ENCODE results near the gene SLCO4C1. TPM values are rescaled to one million over a fixed set of nuclear protein-coding genes. Genes with fewer than 3 reads are reported as not detected.
"Not testable (repeated sequence)": the region's sequence is repeated elsewhere in the genome, so short reads cannot be mapped to it uniquely, and the experiment has no call there.

The SLCO4C1 gene, protein sequence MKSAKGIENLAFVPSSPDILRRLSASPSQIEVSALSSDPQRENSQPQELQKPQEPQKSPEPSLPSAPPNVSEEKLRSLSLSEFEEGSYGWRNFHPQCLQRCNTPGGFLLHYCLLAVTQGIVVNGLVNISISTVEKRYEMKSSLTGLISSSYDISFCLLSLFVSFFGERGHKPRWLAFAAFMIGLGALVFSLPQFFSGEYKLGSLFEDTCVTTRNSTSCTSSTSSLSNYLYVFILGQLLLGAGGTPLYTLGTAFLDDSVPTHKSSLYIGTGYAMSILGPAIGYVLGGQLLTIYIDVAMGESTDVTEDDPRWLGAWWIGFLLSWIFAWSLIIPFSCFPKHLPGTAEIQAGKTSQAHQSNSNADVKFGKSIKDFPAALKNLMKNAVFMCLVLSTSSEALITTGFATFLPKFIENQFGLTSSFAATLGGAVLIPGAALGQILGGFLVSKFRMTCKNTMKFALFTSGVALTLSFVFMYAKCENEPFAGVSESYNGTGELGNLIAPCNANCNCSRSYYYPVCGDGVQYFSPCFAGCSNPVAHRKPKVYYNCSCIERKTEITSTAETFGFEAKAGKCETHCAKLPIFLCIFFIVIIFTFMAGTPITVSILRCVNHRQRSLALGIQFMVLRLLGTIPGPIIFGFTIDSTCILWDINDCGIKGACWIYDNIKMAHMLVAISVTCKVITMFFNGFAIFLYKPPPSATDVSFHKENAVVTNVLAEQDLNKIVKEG
- total RNA-seq, result 1 to 10 TPM; 3.6 TPM

DNA sequence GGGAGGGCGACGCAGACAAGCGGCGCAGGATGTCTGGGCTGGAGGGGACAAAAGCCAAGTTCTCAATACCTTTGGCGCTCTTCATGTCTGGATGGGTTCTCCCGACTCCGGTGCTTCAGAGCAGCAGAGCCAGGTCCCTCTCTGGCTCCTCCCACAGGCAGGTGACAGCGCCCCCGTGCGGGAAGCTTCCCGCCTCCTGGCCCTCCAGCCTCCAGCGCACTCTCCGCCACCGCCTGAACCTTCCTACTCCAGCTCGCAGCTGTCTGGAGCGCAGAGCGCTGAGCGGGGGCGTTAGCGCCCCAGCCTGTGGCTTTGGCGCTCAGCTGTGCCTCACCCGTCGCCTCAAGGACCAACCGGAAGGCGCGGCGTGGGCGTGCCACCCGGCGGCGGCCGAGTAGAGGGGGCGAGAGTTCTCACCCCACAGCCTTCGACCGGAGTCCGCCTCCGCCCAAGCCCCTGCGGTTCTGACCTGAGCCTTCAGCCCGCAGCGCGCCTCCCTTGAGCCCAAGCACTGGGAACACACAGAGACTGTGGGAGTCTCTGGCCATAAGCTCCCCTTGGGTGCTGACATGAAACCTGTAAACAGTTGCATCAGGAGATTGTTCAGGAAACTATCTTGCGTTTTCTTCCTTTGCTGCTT is at the start of gene SLCO4C1:
Gene SLCO4C1 (minus strand): TSS at position 107 of the 640 bp plus-strand sequence. CDS start 22 bp downstream, at position 85.
- H3K27me3 Mint-ChIP-seq, result peaks cover 9% of the 10 kb centered on the region
- POLR2A ChIA-PET, result interaction anchor here (1.2 kb wide), 1 partner anchor 823 kb away, joined by 3 read pairs; no protein-coding TSS in a partner anchor
- H3K4me1 Mint-ChIP-seq, result peaks cover 22% of the 10 kb centered on the region
- no peaks in the 10 kb centered on the region for H3K9me3 Mint-ChIP-seq
- CTCF ChIA-PET, result interaction anchor here (0.7 to 2.4 kb wide), 7 partner anchors 10 to 66 kb away, joined by 3 to 14 read pairs (median 3); no protein-coding TSS in a partner anchor
- peak within 1 kb of the TSS; percentile 83 for H3K4me3 Mint-ChIP-seq
- peak within 1 kb of the TSS; percentile 59 for H3K27ac Mint-ChIP-seq
- peaks cover 2% of the 10 kb centered on the region for H3K36me3 Mint-ChIP-seq (ENCODE audit: low read depth)
- peak; percentile 84 for DNase-seq

DNA sequence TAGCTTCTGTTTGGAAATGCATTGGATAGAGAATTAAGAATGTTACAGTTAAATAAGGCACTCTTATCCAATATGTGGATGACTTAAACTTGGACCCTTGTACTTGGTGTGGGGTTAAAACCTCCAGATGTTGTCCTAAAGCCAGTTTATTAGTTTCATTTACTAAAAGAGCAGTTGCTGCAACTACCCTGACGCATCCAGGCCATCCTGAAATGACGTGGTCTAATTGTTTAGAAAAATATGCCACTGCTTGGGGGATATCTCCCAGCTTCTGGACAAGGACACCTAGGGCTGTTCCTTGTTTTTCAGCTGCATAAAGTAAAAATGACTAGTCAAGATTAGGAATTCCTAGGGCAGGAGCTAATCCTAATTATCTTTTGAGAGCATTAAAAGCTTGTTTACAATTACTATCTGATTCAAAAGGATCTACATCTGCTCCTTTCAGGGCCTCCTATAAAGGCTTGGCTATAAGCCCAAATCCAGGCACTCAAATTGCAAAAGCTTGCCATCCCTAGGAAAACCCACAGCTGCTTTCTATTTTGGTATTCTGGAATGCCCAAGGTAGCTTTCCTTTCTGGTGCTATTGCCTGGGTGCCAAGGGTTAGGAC is 45.7 kb upstream of the SLCO4C1 start:
- Mint-ChIP-seq H3K27ac (no peak overlapping the region), H3K36me3 (ENCODE audit: low read depth) (no peaks in the 10 kb centered on the region)
- CTCF ChIA-PET, result no interaction called here

GRCh38 chr5:102324714-102325113 is 28.6 kb upstream of the SLCO4C1 start:
- no peaks in the 10 kb centered on the region for H3K27me3 Mint-ChIP-seq
- no peak overlapping the region for H3K4me3 Mint-ChIP-seq

More for the DNA sequence above, 45.7 kb upstream of the SLCO4C1 start:
- H3K4me3 Mint-ChIP-seq, result no peak overlapping the region
- POLR2A ChIA-PET, result no interaction called here
- DNase-seq, result no peak
- H3K27me3 Mint-ChIP-seq, result no peaks in the 10 kb centered on the region
- no peaks in the 10 kb centered on the region for H3K4me1 Mint-ChIP-seq
- no peaks in the 10 kb centered on the region for H3K9me3 Mint-ChIP-seq

DNA sequence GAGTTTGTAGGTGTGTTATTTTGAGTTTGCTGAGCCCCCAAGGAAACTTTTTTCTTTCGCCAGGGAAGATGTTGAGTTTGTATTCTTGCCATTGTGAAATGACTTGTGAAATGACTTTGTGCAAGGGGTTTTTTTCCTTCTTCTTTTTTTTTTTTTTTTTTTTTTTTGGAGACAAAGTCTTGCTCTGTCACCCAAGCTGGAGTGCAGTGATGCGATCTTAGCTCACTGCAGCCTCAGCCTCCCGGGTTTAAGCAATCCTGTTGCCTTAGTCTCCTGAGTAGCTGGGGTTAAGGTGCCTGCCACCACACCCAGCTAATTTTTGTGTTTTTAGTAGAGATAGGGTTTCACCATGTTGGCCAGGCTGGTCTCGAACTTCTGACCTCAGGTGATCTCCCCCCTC is 22.7 kb upstream of the SLCO4C1 start:
- H3K4me1 Mint-ChIP-seq; H3K9me3 Mint-ChIP-seq; POLR2A ChIA-PET; H3K36me3 Mint-ChIP-seq (ENCODE audit: low read depth); H3K27me3 Mint-ChIP-seq; H3K27ac Mint-ChIP-seq; DNase-seq; H3K4me3 Mint-ChIP-seq: not testable (repeated sequence)
- CTCF ChIA-PET, result interaction anchor here (0.9 kb wide), 1 partner anchor 22 kb away, joined by 3 read pairs; the partner anchor contains the start of gene SLCO4C1

More at GRCh38 chr5:102324714-102325113, 28.6 kb upstream of the SLCO4C1 start:
- Mint-ChIP-seq H3K4me1 (no peaks in the 10 kb centered on the region), H3K9me3 (no peaks in the 10 kb centered on the region), H3K27ac (no peak overlapping the region), H3K36me3 (ENCODE audit: low read depth) (no peaks in the 10 kb centered on the region)
- DNase-seq, result no peak
- ChIA-PET CTCF (no interaction called here), POLR2A (no interaction called here)

DNA sequence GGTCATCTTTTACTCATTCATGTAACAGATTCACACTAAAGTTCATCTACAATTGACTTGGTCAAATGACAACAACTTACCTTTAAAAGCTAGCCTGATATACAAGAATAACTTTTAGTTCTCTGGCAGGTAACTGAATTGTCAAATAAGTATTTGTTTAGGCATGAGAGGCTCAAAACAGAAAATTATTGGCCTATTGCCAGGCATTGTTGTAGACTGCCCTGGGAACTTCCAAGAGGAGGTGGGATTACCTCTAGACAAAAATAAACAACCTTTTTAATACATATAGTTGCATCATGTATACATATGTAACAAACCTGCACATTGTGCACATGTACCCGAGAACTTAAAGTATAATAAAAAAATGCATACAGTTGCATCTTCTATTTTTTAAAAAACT is 18.2 kb upstream of the SLCO4C1 start:
- H3K36me3 Mint-ChIP-seq (ENCODE audit: low read depth), result no peaks in the 10 kb centered on the region
- H3K27ac Mint-ChIP-seq, result no peak overlapping the region
- H3K4me1 Mint-ChIP-seq, result no peaks in the 10 kb centered on the region
- ChIA-PET POLR2A (no interaction called here), CTCF (interaction anchor here (0.6 kb wide), 1 partner anchor 18 kb away, joined by 4 read pairs; the partner anchor contains the start of gene SLCO4C1)
- H3K27me3 Mint-ChIP-seq, result peaks cover 6% of the 10 kb centered on the region
- DNase-seq, result no peak
- no peak overlapping the region for H3K4me3 Mint-ChIP-seq
- no peaks in the 10 kb centered on the region for H3K9me3 Mint-ChIP-seq

- no peaks in the 10 kb centered on the region for H3K4me1 Mint-ChIP-seq
- ChIA-PET POLR2A (no interaction called here), CTCF (interaction anchor here (0.6 kb wide), 1 partner anchor 18 kb away, joined by 4 read pairs; the partner anchor contains the start of gene SLCO4C1)
- no peaks in the 10 kb centered on the region for H3K9me3 Mint-ChIP-seq
- H3K36me3 Mint-ChIP-seq (ENCODE audit: low read depth), result no peaks in the 10 kb centered on the region
- no peak overlapping the region for H3K27ac Mint-ChIP-seq
- peaks cover 6% of the 10 kb centered on the region for H3K27me3 Mint-ChIP-seq
- DNase-seq, result no peak
- H3K4me3 Mint-ChIP-seq, result no peak overlapping the region
Observed at GRCh38 chr5:102313912-102314311, 17.8 kb upstream of the SLCO4C1 start.

GRCh38 chr5:102312586-102313370 is 16.7 kb upstream of the SLCO4C1 start:
- CTCF ChIA-PET, result no interaction called here
- POLR2A ChIA-PET, result no interaction called here
- no peak overlapping the region for H3K27ac Mint-ChIP-seq

DNA sequence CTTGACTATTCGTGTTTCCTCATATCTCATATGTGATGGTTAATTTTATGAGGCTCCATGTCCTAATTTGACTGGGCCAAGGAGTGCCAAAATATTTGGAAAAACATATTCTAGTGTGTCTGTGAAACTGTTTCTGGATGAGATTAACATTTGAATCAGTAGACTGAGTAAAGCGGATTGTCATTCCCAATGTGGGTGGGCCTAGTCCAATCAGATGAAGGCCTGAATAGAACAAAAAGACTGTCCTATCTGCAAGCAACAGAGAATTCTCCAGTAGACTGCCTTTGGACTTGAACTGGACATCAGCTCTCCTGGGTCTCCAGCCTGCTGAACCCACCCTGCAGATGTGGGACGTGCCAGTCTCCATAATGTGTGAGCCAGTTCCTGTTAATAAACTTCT is 13.5 kb upstream of the SLCO4C1 start:
- ChIA-PET CTCF (no interaction called here), POLR2A (no interaction called here)
- Mint-ChIP-seq H3K4me1 (no peaks in the 10 kb centered on the region), H3K27ac (no peak overlapping the region), H3K27me3 (peaks cover 1% of the 10 kb centered on the region), H3K36me3 (ENCODE audit: low read depth) (no peaks in the 10 kb centered on the region), H3K4me3 (no peak overlapping the region), H3K9me3 (no peaks in the 10 kb centered on the region)
- DNase-seq, result no peak

More at GRCh38 chr5:102312586-102313370, 16.7 kb upstream of the SLCO4C1 start:
- DNase-seq, result no peak
- Mint-ChIP-seq H3K4me3 (no peak overlapping the region), H3K27me3 (peaks cover 6% of the 10 kb centered on the region), H3K4me1 (no peaks in the 10 kb centered on the region), H3K9me3 (no peaks in the 10 kb centered on the region), H3K36me3 (ENCODE audit: low read depth) (no peaks in the 10 kb centered on the region)

DNA sequence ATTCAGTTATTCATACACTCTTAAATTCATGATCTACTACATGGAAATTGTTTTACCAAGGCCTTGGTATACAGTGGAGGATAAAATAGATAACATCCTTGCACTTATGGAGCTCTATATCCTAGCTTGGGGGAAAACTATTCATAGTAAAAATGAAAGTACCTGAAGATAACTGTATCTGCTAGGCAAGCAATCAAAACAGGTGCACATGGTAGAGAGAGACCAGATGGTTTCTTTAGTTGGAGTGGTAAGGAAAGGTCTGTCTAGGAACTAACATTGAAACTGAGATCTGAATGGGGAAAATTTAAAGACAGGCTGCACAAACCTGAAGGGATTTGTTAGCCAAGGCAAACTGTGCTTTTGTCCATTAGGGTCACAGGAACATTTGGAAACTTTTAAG is 11.1 kb upstream of the SLCO4C1 start:
- ChIA-PET POLR2A (no interaction called here), CTCF (no interaction called here)
- Mint-ChIP-seq H3K4me1 (no peaks in the 10 kb centered on the region), H3K4me3 (no peak overlapping the region), H3K27ac (no peak overlapping the region), H3K27me3 (peaks cover 4% of the 10 kb centered on the region), H3K9me3 (no peaks in the 10 kb centered on the region), H3K36me3 (ENCODE audit: low read depth) (no peaks in the 10 kb centered on the region)
- no peak for DNase-seq

DNA sequence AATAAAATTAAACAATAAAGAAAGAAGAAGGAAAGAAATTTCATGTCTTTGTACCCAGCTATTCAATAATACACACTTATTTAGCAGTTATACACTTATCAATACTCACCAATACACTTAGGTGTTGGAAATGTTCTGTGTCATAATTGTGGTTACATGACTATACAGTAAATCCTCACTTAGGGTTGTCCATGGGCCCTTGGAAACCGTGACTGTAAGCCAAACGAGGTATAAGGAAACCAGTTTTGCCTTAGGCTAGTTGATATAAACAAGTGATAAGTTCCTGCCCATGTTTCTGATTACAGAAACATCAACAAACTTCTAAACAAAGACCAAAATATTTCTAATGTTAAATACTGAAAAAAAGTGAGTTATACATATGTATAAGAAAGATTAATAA is 10.0 kb upstream of the SLCO4C1 start:
- Mint-ChIP-seq H3K4me3 (no peak overlapping the region), H3K27ac (no peak overlapping the region), H3K4me1 (no peaks in the 10 kb centered on the region), H3K36me3 (ENCODE audit: low read depth) (no peaks in the 10 kb centered on the region), H3K9me3 (no peaks in the 10 kb centered on the region), H3K27me3 (peaks cover 4% of the 10 kb centered on the region)
- CTCF ChIA-PET, result no interaction called here
- no peak for DNase-seq
- POLR2A ChIA-PET, result no interaction called here

GRCh38 chr5:102295534-102296177 is 428 bp downstream of the SLCO4C1 start:
- POLR2A ChIA-PET, result interaction anchor here (1.2 kb wide), 1 partner anchor 823 kb away, joined by 3 read pairs; no protein-coding TSS in a partner anchor

More at GRCh38 chr5:102295534-102296177, 428 bp downstream of the SLCO4C1 start:
- peak overlapping the region; percentile 59 for H3K27ac Mint-ChIP-seq
- peak overlapping the region; percentile 83 for H3K4me3 Mint-ChIP-seq
- no peaks in the 10 kb centered on the region for H3K9me3 Mint-ChIP-seq
- DNase-seq, result no peak
- H3K36me3 Mint-ChIP-seq (ENCODE audit: low read depth), result peaks cover 2% of the 10 kb centered on the region
- peaks cover 9% of the 10 kb centered on the region for H3K27me3 Mint-ChIP-seq
- CTCF ChIA-PET, result interaction anchor here (0.7 to 2.4 kb wide), 6 partner anchors 9 to 66 kb away, joined by 3 to 14 read pairs (median 4); no protein-coding TSS in a partner anchor
- peaks cover 22% of the 10 kb centered on the region for H3K4me1 Mint-ChIP-seq

Data from activated CD4-positive, alpha-beta memory T cell treated with anti-CD3 and anti-CD28 coated beads, Interleukin-2, amount 10 ng/mL, durations not matched to agents 7 days and 5 days (primary cell).